Right atrium auricular region (tissue), 2 donors: ENCODE measurements around the gene FOXN1. TPM values are rescaled to one million over a fixed set of nuclear protein-coding genes. Genes with fewer than 3 reads are reported as not detected.

ENCODE experiments used
- DNase-seq: peaks from one replicate; pipeline ENCODE4 v3.0.0-alpha.2; 2019; ENCODE audit warnings: low spot score
- H3K27ac ChIP-seq, 2 donors: fragments of 200-600 bp; sonication (generic); 1 replicate in 1 of 2; 2 replicates in 1 of 2; pipeline ENCODE4 v1.5.1; 2016 to 2019
- H3K27me3 ChIP-seq, 2 donors: fragments of 200-600 bp; sonication (generic); one replicate each; pipeline versions ENCODE4 v1.5.1 to v1.6.0; 2017 to 2019
- H3K36me3 ChIP-seq: fragments of 200-600 bp; sonication (generic); one replicate; pipeline ENCODE4 v1.5.1; 2016
- H3K4me1 ChIP-seq, 2 donors: fragments of 200-600 bp; sonication (generic); one replicate each; pipeline versions ENCODE4 v1.5.1 to v1.6.0; 2017 to 2019
- H3K4me3 ChIP-seq, 2 donors: fragments of 200-600 bp; sonication (generic); 1 replicate in 1 of 2; 2 replicates in 1 of 2; pipeline ENCODE4 v1.5.1; 2017 to 2019; ENCODE audit warnings: mild to moderate bottlenecking in 1 of 2, moderate library complexity in 1 of 2
- H3K9me3 ChIP-seq, 2 donors: fragments of 200-600 bp; sonication (generic); one replicate each; pipeline ENCODE4 v1.5.1; 2019
- total RNA-seq, 2 donors: library from RNA; depleted of rRNA; stranded (reverse); fragments of >200 nt; gene quantifications; one replicate each; pipeline ENCODE4 v1.1.0, GENCODE V29; 2016
- TF ChIP-seq, protein P1 (sequence below), 2 donors: fragments of 200-600 bp; sonication (generic); IDR thresholded peaks; one replicate each; pipeline ENCODE4 v1.5.1; 2019; ENCODE audit warnings: antibody characterized with exemption in 2 of 2

The FOXN1 gene
- total RNA-seq, 2 donors from 2014 or later: not detected

DNA sequence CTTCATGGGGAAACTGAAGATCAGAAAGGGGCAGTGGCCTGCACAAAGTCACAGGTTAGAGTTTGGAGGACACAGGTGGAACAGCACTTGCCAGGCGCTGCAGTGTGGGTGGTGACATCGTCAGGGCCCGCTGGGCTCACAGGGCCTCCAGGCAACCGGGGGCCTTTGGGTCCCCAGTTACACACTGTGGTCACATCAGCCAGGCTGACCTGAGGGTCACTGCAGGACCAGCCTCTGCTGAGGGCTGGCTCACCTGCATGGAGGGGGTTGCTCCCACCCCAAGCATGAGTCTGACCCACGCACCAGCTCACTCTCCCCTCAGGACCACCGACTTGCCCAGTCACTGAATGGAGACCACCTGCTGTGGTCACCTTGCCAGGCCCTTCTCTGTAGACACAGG lies 17.0 kb downstream of the FOXN1 start:
- Histone ChIP-seq H3K4me1 (no peaks in the 10 kb centered on the region), H3K4me3 (no peak overlapping the region), H3K27me3 (no peaks in the 10 kb centered on the region), H3K36me3 (no peaks in the 10 kb centered on the region), H3K9me3 (no peaks in the 10 kb centered on the region), H3K27ac (no peak overlapping the region)
- no peak for DNase-seq
- TF ChIP-seq, protein P1, sequence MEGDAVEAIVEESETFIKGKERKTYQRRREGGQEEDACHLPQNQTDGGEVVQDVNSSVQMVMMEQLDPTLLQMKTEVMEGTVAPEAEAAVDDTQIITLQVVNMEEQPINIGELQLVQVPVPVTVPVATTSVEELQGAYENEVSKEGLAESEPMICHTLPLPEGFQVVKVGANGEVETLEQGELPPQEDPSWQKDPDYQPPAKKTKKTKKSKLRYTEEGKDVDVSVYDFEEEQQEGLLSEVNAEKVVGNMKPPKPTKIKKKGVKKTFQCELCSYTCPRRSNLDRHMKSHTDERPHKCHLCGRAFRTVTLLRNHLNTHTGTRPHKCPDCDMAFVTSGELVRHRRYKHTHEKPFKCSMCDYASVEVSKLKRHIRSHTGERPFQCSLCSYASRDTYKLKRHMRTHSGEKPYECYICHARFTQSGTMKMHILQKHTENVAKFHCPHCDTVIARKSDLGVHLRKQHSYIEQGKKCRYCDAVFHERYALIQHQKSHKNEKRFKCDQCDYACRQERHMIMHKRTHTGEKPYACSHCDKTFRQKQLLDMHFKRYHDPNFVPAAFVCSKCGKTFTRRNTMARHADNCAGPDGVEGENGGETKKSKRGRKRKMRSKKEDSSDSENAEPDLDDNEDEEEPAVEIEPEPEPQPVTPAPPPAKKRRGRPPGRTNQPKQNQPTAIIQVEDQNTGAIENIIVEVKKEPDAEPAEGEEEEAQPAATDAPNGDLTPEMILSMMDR (IDR thresholded peaks at IDR 0.05): no peak

DNA sequence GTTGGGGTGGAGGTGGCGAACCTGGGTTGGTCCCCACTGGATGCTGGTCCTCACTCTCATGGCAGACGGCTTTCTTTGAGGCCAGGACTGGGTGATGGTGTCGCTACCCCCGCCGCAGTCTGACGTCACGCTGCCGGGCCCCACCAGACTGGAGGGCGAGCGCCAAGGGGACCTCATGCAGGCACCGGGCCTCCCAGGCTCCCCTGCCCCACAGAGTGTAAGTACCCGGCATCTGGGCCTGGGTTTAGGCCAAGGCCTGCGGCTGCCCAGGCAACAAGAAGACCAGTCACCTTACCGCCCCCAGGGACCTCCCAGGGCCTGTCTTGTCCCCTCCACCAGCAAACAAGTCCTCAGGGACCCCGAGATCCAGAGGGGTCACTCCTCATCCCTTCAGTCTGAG lies 17.7 kb downstream of the FOXN1 start:
- Histone ChIP-seq H3K27me3 (no peaks in the 10 kb centered on the region), H3K4me1 (no peaks in the 10 kb centered on the region), H3K36me3 (no peaks in the 10 kb centered on the region), H3K9me3 (no peaks in the 10 kb centered on the region), H3K4me3 (no peak overlapping the region), H3K27ac (no peak overlapping the region)
- TF ChIP-seq, protein P1 (IDR thresholded peaks at IDR 0.05): no peak
- no peak for DNase-seq

- DNase-seq: no peak
- Histone ChIP-seq H3K9me3 (no peaks in the 10 kb centered on the region), H3K36me3 (no peaks in the 10 kb centered on the region), H3K4me3 (no peak overlapping the region), H3K27ac (no peak overlapping the region), H3K27me3 (no peaks in the 10 kb centered on the region), H3K4me1 (no peaks in the 10 kb centered on the region)
- TF ChIP-seq, protein P1 (IDR thresholded peaks at IDR 0.05): no peak
Observed at GRCh38 chr17:28524476-28525424, 18.6 kb downstream of the FOXN1 start.

DNA sequence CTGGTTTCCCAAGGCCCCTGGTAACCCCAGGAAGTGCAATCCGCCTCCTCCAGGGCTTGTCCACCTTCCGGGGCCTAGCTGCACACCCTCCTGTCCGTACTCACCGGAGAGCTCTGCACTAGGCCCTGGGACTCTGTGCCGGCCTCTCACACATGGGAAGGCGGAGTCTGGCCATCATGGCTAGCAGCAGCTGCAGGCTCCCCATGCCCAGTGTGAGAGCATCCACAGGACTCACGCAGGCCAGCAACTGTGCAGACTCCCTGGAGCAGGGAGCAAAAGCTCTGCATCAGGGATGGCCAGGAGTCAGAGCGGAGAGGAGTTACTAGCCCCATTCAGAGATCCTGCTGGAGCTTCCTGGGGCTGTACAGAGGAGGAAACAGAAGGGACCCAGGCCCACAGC lies 20.2 kb downstream of the FOXN1 start:
- no peak overlapping the region for H3K4me3 ChIP-seq
- H3K9me3 ChIP-seq: no peaks in the 10 kb centered on the region
- no peaks in the 10 kb centered on the region for H3K36me3 ChIP-seq
- H3K27ac ChIP-seq: no peak overlapping the region
- H3K27me3 ChIP-seq: no peaks in the 10 kb centered on the region
- H3K4me1 ChIP-seq: no peaks in the 10 kb centered on the region
- no peak for DNase-seq
- TF ChIP-seq, protein P1 (IDR thresholded peaks at IDR 0.05): no peak

DNA sequence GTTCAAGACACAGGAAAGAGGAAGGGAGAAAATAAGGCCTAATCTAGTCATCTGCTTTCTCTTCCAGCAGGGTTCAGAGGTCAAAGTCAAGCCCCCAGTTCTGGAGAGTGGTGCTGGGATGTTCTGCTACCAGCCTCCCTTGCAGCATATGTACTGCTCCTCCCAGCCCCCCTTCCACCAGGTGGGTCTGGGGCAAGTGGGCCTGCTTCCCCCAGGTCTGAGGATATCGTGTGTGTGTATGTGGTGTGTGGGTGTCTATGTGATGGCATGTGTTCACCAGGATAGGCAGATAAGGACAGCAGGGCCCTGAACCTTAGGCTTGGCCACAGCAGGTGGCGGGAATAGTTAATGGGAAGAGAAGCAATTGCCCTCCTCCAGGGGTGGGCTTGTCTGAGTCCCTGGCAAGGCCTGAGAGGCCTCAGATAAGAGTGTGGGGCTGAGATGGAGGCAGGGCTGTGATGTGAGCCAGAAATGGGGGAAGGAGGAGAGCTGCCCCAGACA lies 21.1 kb downstream of the FOXN1 start:
- Histone ChIP-seq H3K27ac (no peak overlapping the region), H3K4me1 (no peaks in the 10 kb centered on the region), H3K9me3 (no peaks in the 10 kb centered on the region), H3K27me3 (no peaks in the 10 kb centered on the region), H3K4me3 (no peak overlapping the region), H3K36me3 (no peaks in the 10 kb centered on the region)
- no peak for DNase-seq
- TF ChIP-seq, protein P1 (IDR thresholded peaks at IDR 0.05): no peak
